Kidney epithelial cell (primary cell): Measurements from ENCODE around the gene KIF5C. TPM values are rescaled to one million over a fixed set of nuclear protein-coding genes. Genes with fewer than 3 reads are reported as not detected.

Source experiments
- DNase-seq: peaks from one replicate; pipeline ENCODE4 v3.0.0-alpha.2; 2010; ENCODE audit warnings: low read depth
- H3K27me3 ChIP-seq: 2 replicates; pipeline ENCODE4 v1.6.0; 2011; ENCODE audit warnings: low read length; ENCODE audit not compliant: control insufficient read depth, insufficient read depth
- H3K36me3 ChIP-seq: 2 replicates; pipeline ENCODE4 v1.5.1; 2011; ENCODE audit warnings: low read length; ENCODE audit not compliant: control insufficient read depth, insufficient read depth
- H3K4me3 ChIP-seq: 2 replicates; pipeline ENCODE4 v1.5.1; 2011; ENCODE audit warnings: low read depth, mild to moderate bottlenecking, control low read depth, low read length
- CTCF ChIP-seq: IDR thresholded peaks from 2 replicates; pipeline ENCODE4 v1.5.1; 2011; ENCODE audit warnings: mild to moderate bottlenecking, moderate library complexity, low read length, control low read depth, inconsistent platforms; ENCODE audit not compliant: insufficient read depth, poor library complexity, severe bottlenecking
- total RNA-seq: library from RNA; depleted of rRNA; stranded (reverse); fragments of >200 nt; gene quantifications from 2 replicates; pipeline ENCODE4 v1.2.3, GENCODE V29; 2015

KIF5C gene
- total RNA-seq, 1 donor from 2014 or later = 8.7 TPM

- no peak for DNase-seq
- Histone ChIP-seq H3K27me3 (peaks cover 5% of the 10 kb centered on the region), H3K36me3 (no peaks in the 10 kb centered on the region), H3K4me3 (no peak overlapping the region)
- TF ChIP-seq CTCF = no peak
Measured at GRCh38 chr2:149042881-149043280, 167.9 kb downstream of the KIF5C start.

DNA sequence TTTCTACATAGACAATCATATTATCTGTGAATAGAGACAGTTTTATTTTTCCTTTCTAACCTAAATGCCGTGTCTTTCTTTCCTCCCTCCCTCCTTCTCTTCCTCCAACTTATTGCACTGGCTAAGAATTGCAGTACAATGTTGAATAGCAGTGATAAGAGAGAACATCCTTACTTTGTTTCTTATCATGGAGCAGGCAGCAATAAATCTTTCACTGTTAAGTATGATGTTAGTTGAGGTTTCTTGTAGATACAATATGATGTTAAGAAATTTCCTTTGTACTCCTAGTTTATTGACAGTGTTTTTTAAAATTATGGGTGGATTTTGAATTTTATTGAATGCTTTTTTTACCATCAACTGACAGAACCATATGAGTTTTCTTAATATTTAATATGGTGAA, 169.5 kb downstream of the KIF5C start:
- no peaks in the 10 kb centered on the region for H3K27me3 ChIP-seq
- no peak for DNase-seq
- no peak overlapping the region for H3K4me3 ChIP-seq
- no peak for TF ChIP-seq CTCF
- no peaks in the 10 kb centered on the region for H3K36me3 ChIP-seq

- DNase-seq = no peak
- no peak overlapping the region for H3K4me3 ChIP-seq
- no peak for TF ChIP-seq CTCF
- no peaks in the 10 kb centered on the region for H3K27me3 ChIP-seq
- H3K36me3 ChIP-seq = no peaks in the 10 kb centered on the region
Measured at GRCh38 chr2:149047118-149047517, 172.1 kb downstream of the KIF5C start.

DNA sequence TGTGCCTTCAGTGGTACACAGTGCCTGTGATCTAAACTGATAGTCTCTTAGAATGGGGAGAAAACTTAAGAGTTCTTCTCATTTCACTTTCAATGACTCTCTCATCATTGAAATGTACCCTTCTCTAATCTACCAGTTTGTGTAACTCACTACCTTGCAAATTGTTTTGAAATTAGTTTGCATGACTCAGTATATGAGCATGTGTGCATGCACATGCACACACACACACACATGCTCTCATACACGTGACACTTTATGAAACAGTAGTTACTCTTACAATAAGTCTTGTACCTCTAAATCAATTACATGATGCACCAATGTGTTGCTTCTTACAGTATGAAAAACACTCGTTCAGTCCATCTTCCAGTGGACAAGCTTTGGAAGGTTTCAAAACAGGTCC, 174.1 kb downstream of the KIF5C start:
- no peak for TF ChIP-seq CTCF
- no peak overlapping the region for H3K4me3 ChIP-seq
- no peaks in the 10 kb centered on the region for H3K36me3 ChIP-seq
- DNase-seq = no peak
- no peaks in the 10 kb centered on the region for H3K27me3 ChIP-seq

DNA sequence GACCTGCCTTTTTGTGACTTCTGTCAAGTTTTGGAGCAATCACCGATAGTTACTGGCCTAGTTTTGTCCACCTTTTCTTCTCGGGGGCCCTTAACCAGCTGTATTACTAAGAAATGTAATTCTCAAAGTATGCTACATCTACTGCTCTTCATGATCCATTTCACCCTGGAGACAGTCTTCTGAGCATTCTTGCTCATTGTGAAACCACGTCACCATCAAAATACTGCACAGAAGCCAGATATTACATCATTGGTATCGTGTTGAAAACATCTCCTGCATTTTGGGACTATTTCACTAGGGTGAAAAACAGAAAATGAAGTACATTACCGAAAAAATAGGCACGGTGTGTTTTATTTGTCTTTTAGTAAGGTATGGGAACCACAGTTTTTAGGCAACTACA, 175.2 kb downstream of the KIF5C start:
- no peak for DNase-seq
- no peak for TF ChIP-seq CTCF
- Histone ChIP-seq H3K4me3 (no peak overlapping the region), H3K36me3 (no peaks in the 10 kb centered on the region), H3K27me3 (no peaks in the 10 kb centered on the region)

GRCh38 chr2:149055751-149056150, 180.7 kb downstream of the KIF5C start:
- DNase-seq = no peak
- H3K4me3 ChIP-seq = no peak overlapping the region
- no peaks in the 10 kb centered on the region for H3K36me3 ChIP-seq
- no peaks in the 10 kb centered on the region for H3K27me3 ChIP-seq
- no peak for TF ChIP-seq CTCF
